Psoas muscle (tissue), 8 donors: ENCODE results near the gene CD163L1. TPM values are rescaled to one million over a fixed set of nuclear protein-coding genes. Genes with fewer than 3 reads are reported as not detected.
A peak's percentile ranks its signal among the peaks of the same experiment; 100 is the strongest.

Experiments used
- ATAC-seq, 4 donors: fragments of 200-7000 bp; cut with Tn5 transposase; one replicate each; pipeline ENCODE4 v1.9.1; 2020; ENCODE audit warnings: moderate library complexity in 3 of 4, mild to moderate bottlenecking in 2 of 4
- DNase-seq, 2 donors: peaks; one replicate each; pipeline ENCODE4 v3.0.0-alpha.2; 2020
- H3K27ac ChIP-seq: fragments of 200-600 bp; one replicate; pipeline ENCODE4 v1.8.0; 2022
- H3K27me3 ChIP-seq, 3 donors: fragments of 200-600 bp in 1 of 3; one replicate each; pipeline versions ENCODE4 v1.6.1 to v1.8.0; 2013 to 2022; ENCODE audit warnings: low read length in 2 of 3, mild to moderate bottlenecking in 2 of 3, moderate library complexity in 1 of 3; ENCODE audit not compliant: insufficient read depth in 3 of 3
- H3K36me3 ChIP-seq, 2 donors: fragments of 200-600 bp in 1 of 2; one replicate each; pipeline versions ENCODE4 v1.6.1 to v1.8.0; 2013 to 2022; ENCODE audit warnings: low read depth in 1 of 2, mild to moderate bottlenecking in 1 of 2, moderate library complexity in 1 of 2; ENCODE audit not compliant: insufficient read depth in 1 of 2
- H3K4me1 ChIP-seq: fragments of 200-600 bp; one replicate; pipeline ENCODE4 v1.8.0; 2022
- H3K4me3 ChIP-seq: fragments of 200-600 bp; one replicate; pipeline ENCODE4 v1.8.0; 2022; ENCODE audit warnings: mild to moderate bottlenecking
- H3K9me3 ChIP-seq: fragments of 200-600 bp; one replicate; pipeline ENCODE4 v1.8.0; 2022
- CTCF ChIP-seq: fragments of 200-600 bp; IDR thresholded peaks from one replicate; pipeline ENCODE4 v1.8.0; 2022; ENCODE audit warnings: antibody characterized with exemption
- WGBS, 3 donors: extraction: QIAGEN DNeasy Blood & Tissue Kit; methylation state at CpG; one replicate each; pipeline versions ENCODE4 v1.1.6 to v1.1.7; 2013; 5-methylcytosine and 5-hydroxymethylcytosine counted together
- intact Hi-C, 2 donors: fragments of 100-400 bp; cut with DNase I; formaldehyde crosslinking; loops; one replicate each; pipeline versions ENCODE4 v1.11.0 to v1.14.2; 2022
- polyA plus RNA-seq, 3 donors: library from polyadenylated mRNA; stranded (reverse); fragments of 200-250 nt; gene quantifications; one replicate each; pipeline ENCODE4 v1.2.3, GENCODE V29; 2013
- total RNA-seq, 4 donors: library from RNA; stranded (reverse); fragmentation: NEBNext Ultra II Directional in 2 of 4; extraction: Animal tissue kit (Norgen Biotek cat#: 25700) in 2 of 4; gene quantifications; one replicate each; pipeline versions ENCODE4 v1.2.1 to v1.2.4, GENCODE V29; 2021 to 2023
- donor health status: healthy with polysubstance abuse.
- donor health status: DM: no; HTN: no; CAD: no; lungs with moderate emphysema.
- donor health status: Bipolar disorder and iron deficiency.
- donor health status: healthy.
- donor health status: DM: yes; HTN: yes; CAD: no.
- donor health status: DM: no; HTN: no; CAD: no.
- donor health status: DM: no; HTN: no; CAD: no.
- donor health status: DM: yes; HTN: yes; CAD: no.

CD163L1 gene
- total and polyA plus RNA-seq, 7 donors = 0.03 to 2.8 (median 0.80) TPM

DNA sequence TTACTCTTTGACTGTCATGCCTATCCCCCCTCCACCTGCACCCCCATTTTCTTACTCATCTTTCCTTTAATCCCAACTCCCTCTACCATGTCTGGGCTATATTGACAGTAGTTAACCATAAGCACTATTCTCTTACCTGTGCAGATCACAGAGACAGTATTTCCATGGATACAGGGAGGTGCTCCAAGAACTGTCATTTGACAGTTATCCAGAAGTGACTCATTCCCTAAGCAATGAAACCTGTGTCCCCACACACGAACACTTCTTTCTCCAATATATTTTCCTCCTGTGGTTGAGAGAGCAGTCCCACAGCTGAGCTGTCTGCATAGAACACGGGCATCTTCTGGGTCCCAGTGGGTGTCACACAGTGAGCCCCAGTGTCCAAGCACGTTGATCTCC, 68.8 kb downstream of the CD163L1 start:
- no peaks in the 10 kb centered on the region for H3K27me3 ChIP-seq
- DNase-seq (no peak), ATAC-seq (no peak)
- H3K4me1 ChIP-seq = no peaks in the 10 kb centered on the region
- intact Hi-C loops = no loop called here
- H3K9me3 ChIP-seq = no peaks in the 10 kb centered on the region
- H3K4me3 ChIP-seq = no peak overlapping the region
- H3K27ac ChIP-seq = no peak overlapping the region
- TF ChIP-seq CTCF = no peak
- 72 to 74% (median 73%) methylated on average over 3 of the region's 3 CpGs for WGBS, 3 donors
- no peaks in the 10 kb centered on the region for H3K36me3 ChIP-seq

GRCh38 chr12:7374423-7375144, 69.4 kb downstream of the CD163L1 start:
- ATAC-seq (no peak), DNase-seq (peak in 1 of 2 donors; percentile 41)
- Histone ChIP-seq H3K9me3 (no peaks in the 10 kb centered on the region), H3K4me3 (no peak overlapping the region), H3K36me3 (no peaks in the 10 kb centered on the region), H3K27ac (no peak overlapping the region), H3K27me3 (no peaks in the 10 kb centered on the region), H3K4me1 (no peaks in the 10 kb centered on the region)
- TF ChIP-seq CTCF = no peak
- intact Hi-C loops = no loop called here
- 39 to 45% (median 45%) methylated on average over 17 of the region's 17 CpGs for WGBS, 3 donors

GRCh38 chr12:7373226-7373625, 70.7 kb downstream of the CD163L1 start:
- no peak for DNase-seq
- Histone ChIP-seq H3K27me3 (no peaks in the 10 kb centered on the region), H3K36me3 (no peaks in the 10 kb centered on the region), H3K4me3 (no peak overlapping the region), H3K9me3 (no peaks in the 10 kb centered on the region), H3K4me1 (no peaks in the 10 kb centered on the region), H3K27ac (no peak overlapping the region)
- no peak for ATAC-seq
- WGBS, 3 donors = 37 to 47% (median 41%) methylated on average over 6 of the region's 6 CpGs
- intact Hi-C loops = no loop called here
- TF ChIP-seq CTCF = no peak

- ATAC-seq = peak in 1 of 4 donors; percentile 64
- Histone ChIP-seq H3K9me3 (no peaks in the 10 kb centered on the region), H3K4me3 (no peak overlapping the region)
These were observed 74.7 kb downstream of the CD163L1 start for GRCh38 chr12:7369274-7369729.

More at GRCh38 chr12:7369274-7369729, 74.7 kb downstream of the CD163L1 start:
- TF ChIP-seq CTCF = no peak
- DNase-seq = peak; percentile 27 to 67
- 34 to 41% (median 39%) methylated on average over 10 of the region's 10 CpGs for WGBS, 3 donors
- no peaks in the 10 kb centered on the region for H3K4me1 ChIP-seq
- no peaks in the 10 kb centered on the region for H3K27me3 ChIP-seq
- no peaks in the 10 kb centered on the region for H3K36me3 ChIP-seq
- no peak overlapping the region for H3K27ac ChIP-seq
- intact Hi-C loops = no loop called here
